ENCODE data around the gene CELSR3. TPM values are rescaled to one million over a fixed set of nuclear protein-coding genes. Genes with fewer than 3 reads are reported as not detected.

The CELSR3 gene
- total RNA-seq, 1 donor from 2014 or later: 2.3 TPM

DNA sequence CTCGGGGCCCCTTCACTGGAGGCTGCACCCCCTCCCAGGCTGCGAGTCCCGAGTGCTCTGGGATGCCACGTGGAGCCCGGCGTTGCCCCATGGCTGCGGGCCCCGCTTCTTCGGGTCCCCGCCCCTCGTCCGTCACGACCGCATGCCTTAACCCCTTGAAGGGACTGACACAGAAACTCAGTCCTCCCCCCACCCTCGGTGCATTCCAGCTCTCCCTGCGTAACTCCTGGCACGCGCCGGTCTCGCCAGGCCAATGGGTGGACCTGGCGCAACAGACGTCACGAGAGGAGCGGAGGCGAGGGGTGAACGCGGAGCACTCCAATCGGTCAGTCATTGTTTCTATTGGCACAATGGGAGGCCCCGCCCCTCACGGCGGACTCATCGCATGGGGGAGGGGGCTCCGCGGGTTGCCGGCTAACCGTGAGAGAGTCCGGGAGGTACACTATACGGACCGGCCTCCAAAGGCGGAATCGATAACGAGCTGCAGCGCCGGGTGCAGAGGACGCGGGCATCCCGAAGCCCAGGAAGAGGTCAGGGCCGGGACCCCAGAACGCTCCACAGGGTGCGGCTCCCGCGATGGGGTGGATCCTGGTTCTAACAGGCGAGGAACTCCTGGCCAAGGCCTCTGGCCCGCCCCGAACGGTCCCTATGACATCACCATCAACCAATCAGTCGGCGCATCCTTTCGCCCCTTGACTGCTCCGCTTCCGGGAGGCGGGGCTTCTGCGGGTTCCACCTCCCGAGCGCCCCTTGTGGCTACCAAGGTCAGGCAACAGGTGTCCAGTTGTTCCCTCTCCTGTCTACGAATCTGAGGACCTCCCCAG is 1.0 kb upstream of the CELSR3 start:
- CTCF ChIA-PET: no interaction called here
- Mint-ChIP-seq H3K27ac (no peak overlapping the region), H3K27me3 (peaks cover 13% of the 10 kb centered on the region), H3K36me3 (ENCODE audit: low read depth) (no peaks in the 10 kb centered on the region), H3K4me3 (peak overlapping the region; percentile 81), H3K9me3 (no peaks in the 10 kb centered on the region), H3K4me1 (peaks cover 24% of the 10 kb centered on the region)
- POLR2A ChIA-PET: no interaction called here
- peak; percentile 79 for ATAC-seq (ENCODE audit: low read depth)
- TF ChIP-seq, protein P1, sequence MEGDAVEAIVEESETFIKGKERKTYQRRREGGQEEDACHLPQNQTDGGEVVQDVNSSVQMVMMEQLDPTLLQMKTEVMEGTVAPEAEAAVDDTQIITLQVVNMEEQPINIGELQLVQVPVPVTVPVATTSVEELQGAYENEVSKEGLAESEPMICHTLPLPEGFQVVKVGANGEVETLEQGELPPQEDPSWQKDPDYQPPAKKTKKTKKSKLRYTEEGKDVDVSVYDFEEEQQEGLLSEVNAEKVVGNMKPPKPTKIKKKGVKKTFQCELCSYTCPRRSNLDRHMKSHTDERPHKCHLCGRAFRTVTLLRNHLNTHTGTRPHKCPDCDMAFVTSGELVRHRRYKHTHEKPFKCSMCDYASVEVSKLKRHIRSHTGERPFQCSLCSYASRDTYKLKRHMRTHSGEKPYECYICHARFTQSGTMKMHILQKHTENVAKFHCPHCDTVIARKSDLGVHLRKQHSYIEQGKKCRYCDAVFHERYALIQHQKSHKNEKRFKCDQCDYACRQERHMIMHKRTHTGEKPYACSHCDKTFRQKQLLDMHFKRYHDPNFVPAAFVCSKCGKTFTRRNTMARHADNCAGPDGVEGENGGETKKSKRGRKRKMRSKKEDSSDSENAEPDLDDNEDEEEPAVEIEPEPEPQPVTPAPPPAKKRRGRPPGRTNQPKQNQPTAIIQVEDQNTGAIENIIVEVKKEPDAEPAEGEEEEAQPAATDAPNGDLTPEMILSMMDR (IDR thresholded peaks at IDR 0.05): no peak
- intact Hi-C loops (cut with micrococcal nuclease): loop anchor here (1.0 to 2.0 kb wide), 2 partner anchors 21 to 362 kb away; partner anchors contain the start of genes NCKIPSD and NME6
- peak; percentile 75 for DNase-seq

GRCh38 chr3:48662145-48662752 is 437 bp downstream of the CELSR3 start:
- ChIA-PET CTCF (interaction anchor here (0.8 to 1.6 kb wide), 4 partner anchors 22 to 113 kb away, joined by 3 to 4 read pairs (median 3); partner anchors contain the start of gene SLC26A6), POLR2A (no interaction called here)
- DNase-seq: no peak
- intact Hi-C loops (cut with micrococcal nuclease): no loop called here
- peaks cover 17% of the 10 kb centered on the region for H3K27me3 Mint-ChIP-seq
- peak overlapping the region; percentile 72 for H3K4me3 Mint-ChIP-seq
- no peak for ATAC-seq (ENCODE audit: low read depth)
- no peaks in the 10 kb centered on the region for H3K36me3 Mint-ChIP-seq (ENCODE audit: low read depth)
- no peak overlapping the region for H3K27ac Mint-ChIP-seq
- TF ChIP-seq, protein P1 (IDR thresholded peaks at IDR 0.05): no peak
- H3K9me3 Mint-ChIP-seq: no peaks in the 10 kb centered on the region
- peaks cover 24% of the 10 kb centered on the region for H3K4me1 Mint-ChIP-seq

DNA sequence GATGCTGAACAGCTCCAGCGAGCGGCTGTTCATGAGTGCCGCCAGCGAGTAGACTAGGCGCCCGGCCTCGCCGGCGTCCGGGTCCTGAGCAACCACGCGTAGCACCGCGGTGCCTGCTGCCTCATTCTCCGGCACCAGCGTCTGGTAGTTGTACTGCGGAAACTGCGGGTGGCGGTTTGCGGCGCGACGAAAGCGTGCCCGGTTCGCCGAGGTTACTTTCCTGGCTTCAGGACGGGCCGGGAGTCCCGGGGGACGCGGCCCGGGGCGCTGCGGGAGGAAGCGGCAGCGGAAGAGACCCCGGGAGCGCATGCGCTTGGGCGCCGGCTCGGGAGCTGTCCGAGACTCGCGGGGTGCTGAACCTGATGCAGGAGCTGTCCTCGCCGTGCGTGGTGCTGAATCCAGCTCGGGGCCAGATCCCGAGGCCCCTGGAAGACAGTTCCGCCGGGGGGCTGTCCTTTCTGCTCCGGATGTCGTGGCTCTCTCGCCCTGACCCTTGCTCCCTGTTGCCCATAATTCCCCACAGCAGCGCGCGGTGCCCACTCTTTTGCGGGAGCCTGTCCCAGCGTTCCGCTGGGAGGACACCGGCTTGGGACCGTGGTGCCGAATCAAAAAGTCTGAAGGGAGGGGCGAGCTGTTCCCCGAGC is 1.1 kb downstream of the CELSR3 start:
- TF ChIP-seq, protein P1 (IDR thresholded peaks at IDR 0.05): no peak
- DNase-seq (peak; percentile 82), ATAC-seq (ENCODE audit: low read depth) (peak; percentile 53)
- ChIA-PET CTCF (interaction anchor here (0.8 to 1.6 kb wide), 3 partner anchors 22 to 112 kb away, joined by 3 to 4 read pairs (median 3); partner anchors contain the start of gene SLC26A6), POLR2A (no interaction called here)
- intact Hi-C loops (cut with micrococcal nuclease): no loop called here
- Mint-ChIP-seq H3K4me1 (peaks cover 29% of the 10 kb centered on the region), H3K4me3 (peak overlapping the region; percentile 72), H3K27ac (no peak overlapping the region), H3K9me3 (no peaks in the 10 kb centered on the region), H3K36me3 (ENCODE audit: low read depth) (no peaks in the 10 kb centered on the region), H3K27me3 (peaks cover 17% of the 10 kb centered on the region)

- TF ChIP-seq, protein P1 (IDR thresholded peaks at IDR 0.05): no peak
- intact Hi-C loops (cut with micrococcal nuclease): no loop called here
- ChIA-PET POLR2A (no interaction called here), CTCF (interaction anchor here (1.0 to 1.6 kb wide), 2 partner anchors 26 to 112 kb away, joined by 3 read pairs; partner anchors contain the start of gene SLC26A6)
- Mint-ChIP-seq H3K4me3 (no peak overlapping the region), H3K4me1 (peaks cover 32% of the 10 kb centered on the region), H3K27ac (no peak overlapping the region), H3K36me3 (ENCODE audit: low read depth) (no peaks in the 10 kb centered on the region), H3K27me3 (peaks cover 17% of the 10 kb centered on the region), H3K9me3 (no peaks in the 10 kb centered on the region)
- DNase-seq: no peak
- no peak for ATAC-seq (ENCODE audit: low read depth)
Observed at GRCh38 chr3:48660800-48661400, 1.8 kb downstream of the CELSR3 start.
